Bone marrow (tissue), 2 donors: ENCODE results near the gene PPFIA1.
"Not testable (repeated sequence)": the region's sequence is repeated elsewhere in the genome, so short reads cannot be mapped to it uniquely, and the experiment has no call there.

Source experiments
- DNase-seq, 2 donors: peaks; one replicate each; lab custom pipeline; 2025; lab: John Stamatoyannopoulos, UW

PPFIA1 gene

GRCh38 chr11:70325824-70326223 lies 55.3 kb downstream of the PPFIA1 start:
- DNase-seq: no peak

- no peak for DNase-seq
Observed at GRCh38 chr11:70326365-70326811, 55.9 kb downstream of the PPFIA1 start.

GRCh38 chr11:70326833-70327232 lies 56.3 kb downstream of the PPFIA1 start:
- DNase-seq: no peak

GRCh38 chr11:70327717-70328116 lies 57.2 kb downstream of the PPFIA1 start:
- DNase-seq: no peak

- DNase-seq: no peak
Observed at GRCh38 chr11:70328556-70328955, 58.1 kb downstream of the PPFIA1 start.

- DNase-seq: not testable (repeated sequence)
Observed at GRCh38 chr11:70331320-70331843, 60.9 kb downstream of the PPFIA1 start.

- DNase-seq: no peak
Observed at GRCh38 chr11:70331901-70332300, 61.4 kb downstream of the PPFIA1 start.

GRCh38 chr11:70332567-70332966 lies 62.1 kb downstream of the PPFIA1 start:
- DNase-seq: no peak

GRCh38 chr11:70333261-70333660 lies 62.8 kb downstream of the PPFIA1 start:
- no peak for DNase-seq

GRCh38 chr11:70334351-70334995 lies 64.0 kb downstream of the PPFIA1 start:
- no peak for DNase-seq

GRCh38 chr11:70335511-70335910 lies 65.0 kb downstream of the PPFIA1 start:
- no peak for DNase-seq

GRCh38 chr11:70338594-70338993 lies 68.1 kb downstream of the PPFIA1 start:
- no peak for DNase-seq

GRCh38 chr11:70339066-70339465 lies 68.6 kb downstream of the PPFIA1 start:
- no peak for DNase-seq

GRCh38 chr11:70341881-70342429 lies 71.5 kb downstream of the PPFIA1 start:
- DNase-seq: no peak

- no peak for DNase-seq
Observed at GRCh38 chr11:70343636-70344035, 73.1 kb downstream of the PPFIA1 start.

- DNase-seq: no peak
Observed at GRCh38 chr11:70348191-70348590, 77.7 kb downstream of the PPFIA1 start.

- DNase-seq: no peak
Observed at GRCh38 chr11:70348608-70349007, 78.1 kb downstream of the PPFIA1 start.

- no peak for DNase-seq
Observed at GRCh38 chr11:70351646-70352045, 81.2 kb downstream of the PPFIA1 start.

GRCh38 chr11:70352100-70352499 lies 81.6 kb downstream of the PPFIA1 start:
- DNase-seq: no peak

- no peak for DNase-seq
Observed at GRCh38 chr11:70352601-70353000, 82.1 kb downstream of the PPFIA1 start.

- DNase-seq: no peak
Observed at GRCh38 chr11:70353329-70353728, 82.8 kb downstream of the PPFIA1 start.

GRCh38 chr11:70353900-70354568 lies 83.5 kb downstream of the PPFIA1 start:
- no peak for DNase-seq

- DNase-seq: no peak
Observed at GRCh38 chr11:70354629-70355028, 84.1 kb downstream of the PPFIA1 start.
